GM21529 (cell line): Measurements from ENCODE around the gene RCAN1.

Experiments used
- ATAC-seq: cut with Tn5 transposase; IDR thresholded peaks from one replicate; pipeline ENCODE4 v1.9.1; 2021; ENCODE audit not compliant: unreplicated experiment

RCAN1 gene

GRCh38 chr21:34544032-34544496, 70.8 kb downstream of the RCAN1 start:
- no peak for ATAC-seq

GRCh38 chr21:34543017-34543416, 71.9 kb downstream of the RCAN1 start:
- no peak for ATAC-seq

- ATAC-seq: no peak
Measured at GRCh38 chr21:34540206-34540605, 74.7 kb downstream of the RCAN1 start.

- ATAC-seq: no peak
Measured at GRCh38 chr21:34537838-34538237, 77.1 kb downstream of the RCAN1 start.

GRCh38 chr21:34536820-34537219, 78.1 kb downstream of the RCAN1 start:
- ATAC-seq: no peak

- ATAC-seq: no peak
Measured at GRCh38 chr21:34536311-34536710, 78.6 kb downstream of the RCAN1 start.

- ATAC-seq: no peak
Measured at GRCh38 chr21:34535886-34536285, 79.0 kb downstream of the RCAN1 start.

- ATAC-seq: no peak
Measured at GRCh38 chr21:34534522-34534921, 80.4 kb downstream of the RCAN1 start.

- no peak for ATAC-seq
Measured at GRCh38 chr21:34533938-34534337, 81.0 kb downstream of the RCAN1 start.

GRCh38 chr21:34531399-34531798, 83.5 kb downstream of the RCAN1 start:
- no peak for ATAC-seq

- ATAC-seq: no peak
Measured at GRCh38 chr21:34530261-34530660, 84.7 kb downstream of the RCAN1 start.

- ATAC-seq: no peak
Measured at GRCh38 chr21:34528131-34528561, 86.8 kb downstream of the RCAN1 start.

GRCh38 chr21:34526618-34527290, 88.2 kb downstream of the RCAN1 start:
- ATAC-seq: peak; percentile 62

GRCh38 chr21:34526241-34526617, 88.7 kb downstream of the RCAN1 start:
- no peak for ATAC-seq

GRCh38 chr21:34524646-34525601, 90.0 kb downstream of the RCAN1 start:
- ATAC-seq: no peak

GRCh38 chr21:34523019-34523555, 91.8 kb downstream of the RCAN1 start:
- no peak for ATAC-seq

- ATAC-seq: no peak
Measured at GRCh38 chr21:34522284-34522683, 92.6 kb downstream of the RCAN1 start.

GRCh38 chr21:34521561-34521960, 93.4 kb downstream of the RCAN1 start:
- ATAC-seq: no peak

- ATAC-seq: no peak
Measured at GRCh38 chr21:34520764-34521508, 94.0 kb downstream of the RCAN1 start.

- ATAC-seq: no peak
Measured at GRCh38 chr21:34520281-34520680, 94.6 kb downstream of the RCAN1 start.

- no peak for ATAC-seq
Measured at GRCh38 chr21:34519694-34520093, 95.2 kb downstream of the RCAN1 start.
